ENCODE measurements around the gene PIK3C3.

The PIK3C3 gene

GRCh38 chr18:42086288-42086687 lies 131.3 kb downstream of the PIK3C3 start:
- H3K4me1 ChIP-seq (ENCODE audit: control insufficient read depth, insufficient read depth, low read length): no peaks in the 10 kb centered on the region
- H3K36me3 ChIP-seq (ENCODE audit: control insufficient read depth, insufficient read depth, low read length): no peaks in the 10 kb centered on the region
- no peak overlapping the region for H3K9ac ChIP-seq (ENCODE audit: low read depth, low read length)
- H3K9me3 ChIP-seq (ENCODE audit: control insufficient read depth, insufficient read depth, low read length): no peaks in the 10 kb centered on the region
- H3K4me3 ChIP-seq (ENCODE audit: low read depth, low read length): no peak overlapping the region
- no peaks in the 10 kb centered on the region for H3K27me3 ChIP-seq (ENCODE audit: control insufficient read depth, insufficient read depth, low read length)

GRCh38 chr18:42087235-42087634 lies 132.2 kb downstream of the PIK3C3 start:
- Histone ChIP-seq H3K4me3 (ENCODE audit: low read depth, low read length) (no peak overlapping the region), H3K27me3 (ENCODE audit: control insufficient read depth, insufficient read depth, low read length) (no peaks in the 10 kb centered on the region), H3K9ac (ENCODE audit: low read depth, low read length) (no peak overlapping the region), H3K9me3 (ENCODE audit: control insufficient read depth, insufficient read depth, low read length) (no peaks in the 10 kb centered on the region), H3K36me3 (ENCODE audit: control insufficient read depth, insufficient read depth, low read length) (no peaks in the 10 kb centered on the region), H3K4me1 (ENCODE audit: control insufficient read depth, insufficient read depth, low read length) (no peaks in the 10 kb centered on the region)

DNA sequence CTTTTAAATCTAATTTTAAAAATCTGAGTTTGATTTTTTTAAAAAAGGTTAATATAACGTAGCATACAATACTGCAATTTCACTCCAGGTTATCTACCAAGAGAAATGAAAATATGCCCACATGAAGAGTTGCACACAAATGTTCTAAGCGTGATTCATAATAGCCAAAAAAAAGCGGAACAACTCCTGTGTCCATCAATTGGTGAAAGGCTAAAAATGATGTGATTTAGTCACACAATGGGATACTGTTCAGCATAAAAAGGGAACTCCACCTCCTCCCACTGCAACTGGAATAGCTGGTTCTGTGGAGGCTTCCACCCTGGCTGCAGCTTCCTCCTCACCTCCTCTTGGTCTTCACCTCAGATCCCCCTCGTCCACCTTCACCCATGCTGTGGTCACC lies 132.8 kb downstream of the PIK3C3 start:
- H3K27me3 ChIP-seq (ENCODE audit: control insufficient read depth, insufficient read depth, low read length): no peaks in the 10 kb centered on the region
- no peak overlapping the region for H3K4me3 ChIP-seq (ENCODE audit: low read depth, low read length)
- H3K9ac ChIP-seq (ENCODE audit: low read depth, low read length): no peak overlapping the region
- no peaks in the 10 kb centered on the region for H3K36me3 ChIP-seq (ENCODE audit: control insufficient read depth, insufficient read depth, low read length)
- no peaks in the 10 kb centered on the region for H3K4me1 ChIP-seq (ENCODE audit: control insufficient read depth, insufficient read depth, low read length)
- H3K9me3 ChIP-seq (ENCODE audit: control insufficient read depth, insufficient read depth, low read length): no peaks in the 10 kb centered on the region

DNA sequence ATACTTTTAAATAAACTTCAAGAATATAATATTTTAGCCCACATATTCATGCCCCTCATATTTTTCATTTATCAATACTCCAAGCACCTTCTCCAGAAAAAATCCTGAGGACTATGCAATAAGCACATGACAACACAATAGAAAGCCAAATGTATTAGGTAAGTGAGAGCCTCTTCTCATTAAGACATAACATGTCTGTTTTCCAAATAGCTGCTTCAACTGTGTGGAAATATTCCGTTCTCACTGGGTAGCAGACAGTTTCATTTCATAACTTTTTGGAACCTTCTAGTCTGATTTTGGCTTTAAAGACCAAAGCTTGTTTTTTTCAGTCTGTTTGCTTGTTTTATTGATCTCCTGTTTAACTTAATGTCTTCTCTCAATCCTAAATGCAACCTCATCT lies 137.8 kb downstream of the PIK3C3 start:
- Histone ChIP-seq H3K9me3 (ENCODE audit: control insufficient read depth, insufficient read depth, low read length) (no peaks in the 10 kb centered on the region), H3K4me3 (ENCODE audit: low read depth, low read length) (no peak overlapping the region), H3K36me3 (ENCODE audit: control insufficient read depth, insufficient read depth, low read length) (no peaks in the 10 kb centered on the region), H3K9ac (ENCODE audit: low read depth, low read length) (no peak overlapping the region), H3K4me1 (ENCODE audit: control insufficient read depth, insufficient read depth, low read length) (no peaks in the 10 kb centered on the region), H3K27me3 (ENCODE audit: control insufficient read depth, insufficient read depth, low read length) (no peaks in the 10 kb centered on the region)

DNA sequence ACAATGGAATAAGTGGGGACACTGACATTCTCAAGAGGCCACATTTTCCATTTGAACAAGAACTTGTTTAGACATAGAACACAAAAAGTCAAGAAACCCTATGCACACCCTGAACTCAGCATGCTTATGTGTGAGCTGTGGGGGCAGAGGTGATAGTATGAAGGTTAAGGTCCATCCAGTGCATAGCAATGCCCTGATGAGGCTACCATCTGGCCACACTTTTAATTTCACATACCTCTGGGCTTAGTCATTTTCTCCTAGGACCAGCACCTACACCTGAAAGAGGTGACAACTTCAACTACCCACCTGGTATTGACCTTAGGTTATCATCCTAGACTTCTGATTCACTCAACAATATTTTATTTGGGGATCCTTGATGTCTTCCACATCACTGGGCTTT lies 139.8 kb downstream of the PIK3C3 start:
- Histone ChIP-seq H3K36me3 (ENCODE audit: control insufficient read depth, insufficient read depth, low read length) (no peaks in the 10 kb centered on the region), H3K9ac (ENCODE audit: low read depth, low read length) (no peak overlapping the region), H3K4me3 (ENCODE audit: low read depth, low read length) (no peak overlapping the region), H3K9me3 (ENCODE audit: control insufficient read depth, insufficient read depth, low read length) (no peaks in the 10 kb centered on the region), H3K27me3 (ENCODE audit: control insufficient read depth, insufficient read depth, low read length) (no peaks in the 10 kb centered on the region), H3K4me1 (ENCODE audit: control insufficient read depth, insufficient read depth, low read length) (no peaks in the 10 kb centered on the region)

- Histone ChIP-seq H3K4me3 (ENCODE audit: low read depth, low read length) (no peak overlapping the region), H3K27me3 (ENCODE audit: control insufficient read depth, insufficient read depth, low read length) (no peaks in the 10 kb centered on the region), H3K36me3 (ENCODE audit: control insufficient read depth, insufficient read depth, low read length) (no peaks in the 10 kb centered on the region), H3K9me3 (ENCODE audit: control insufficient read depth, insufficient read depth, low read length) (no peaks in the 10 kb centered on the region), H3K9ac (ENCODE audit: low read depth, low read length) (no peak overlapping the region), H3K4me1 (ENCODE audit: control insufficient read depth, insufficient read depth, low read length) (no peaks in the 10 kb centered on the region)
Measured at GRCh38 chr18:42095732-42096377, 140.8 kb downstream of the PIK3C3 start.

DNA sequence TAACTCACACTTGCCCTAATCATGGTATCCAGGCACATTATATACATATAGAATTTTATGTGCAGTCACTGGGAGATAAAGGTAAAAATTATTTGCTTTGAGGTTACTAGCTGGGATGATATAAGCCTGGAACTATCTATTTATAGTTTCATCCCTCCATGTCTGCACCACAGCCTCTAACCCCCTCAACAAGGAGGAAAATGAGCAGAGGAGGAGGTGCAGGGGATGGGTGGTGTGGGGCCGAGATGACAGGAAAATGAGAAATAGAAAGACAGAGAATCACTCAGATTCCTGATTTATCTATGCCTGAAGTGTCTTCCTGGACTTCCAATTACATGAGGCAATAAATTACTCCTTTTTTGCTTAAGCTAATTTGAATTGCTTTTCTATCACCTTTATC lies 145.2 kb downstream of the PIK3C3 start:
- no peaks in the 10 kb centered on the region for H3K36me3 ChIP-seq (ENCODE audit: control insufficient read depth, insufficient read depth, low read length)
- no peak overlapping the region for H3K9ac ChIP-seq (ENCODE audit: low read depth, low read length)
- no peaks in the 10 kb centered on the region for H3K9me3 ChIP-seq (ENCODE audit: control insufficient read depth, insufficient read depth, low read length)
- no peaks in the 10 kb centered on the region for H3K27me3 ChIP-seq (ENCODE audit: control insufficient read depth, insufficient read depth, low read length)
- no peak overlapping the region for H3K4me3 ChIP-seq (ENCODE audit: low read depth, low read length)
- no peaks in the 10 kb centered on the region for H3K4me1 ChIP-seq (ENCODE audit: control insufficient read depth, insufficient read depth, low read length)

DNA sequence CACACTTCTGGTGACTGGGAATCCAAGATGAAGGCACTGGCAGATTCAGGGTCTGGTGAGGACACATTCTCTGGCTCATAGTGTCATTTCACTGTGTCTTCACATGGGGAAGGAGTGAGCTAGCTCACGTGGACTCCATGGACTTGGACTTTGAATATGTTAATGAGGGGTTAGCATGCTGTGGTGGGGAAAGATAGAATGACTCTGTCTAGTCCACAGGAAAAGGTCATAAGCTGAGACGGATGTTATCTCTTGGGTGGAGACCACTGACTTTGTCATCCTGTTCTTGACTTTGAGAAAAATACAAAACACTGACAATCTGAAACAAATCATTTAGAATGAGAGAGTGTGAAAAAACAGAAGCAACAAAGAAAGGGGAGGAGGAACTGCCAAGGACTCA lies 145.9 kb downstream of the PIK3C3 start:
- Histone ChIP-seq H3K27me3 (ENCODE audit: control insufficient read depth, insufficient read depth, low read length) (no peaks in the 10 kb centered on the region), H3K36me3 (ENCODE audit: control insufficient read depth, insufficient read depth, low read length) (no peaks in the 10 kb centered on the region), H3K4me3 (ENCODE audit: low read depth, low read length) (no peak overlapping the region), H3K9ac (ENCODE audit: low read depth, low read length) (no peak overlapping the region), H3K9me3 (ENCODE audit: control insufficient read depth, insufficient read depth, low read length) (no peaks in the 10 kb centered on the region), H3K4me1 (ENCODE audit: control insufficient read depth, insufficient read depth, low read length) (no peaks in the 10 kb centered on the region)

DNA sequence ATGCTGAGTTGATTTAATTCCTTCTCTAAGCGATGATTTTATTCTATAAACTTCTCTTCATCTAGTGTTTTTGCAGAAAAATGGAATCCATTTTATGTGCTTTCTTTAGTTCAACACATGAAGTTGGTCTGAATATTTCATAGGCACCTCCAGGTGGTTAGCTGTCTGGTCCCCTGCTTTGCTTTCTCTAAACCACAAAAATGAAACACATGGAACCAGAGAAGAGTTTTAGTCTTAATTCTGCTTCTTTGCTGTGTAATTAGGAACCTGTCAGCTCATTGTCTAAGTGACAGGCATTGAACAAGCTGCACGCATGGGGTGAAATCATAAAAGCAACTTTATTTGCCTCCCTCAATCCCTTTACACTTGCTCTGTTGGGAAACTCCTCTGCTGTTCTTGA lies 150.4 kb downstream of the PIK3C3 start:
- Histone ChIP-seq H3K9me3 (ENCODE audit: control insufficient read depth, insufficient read depth, low read length) (no peaks in the 10 kb centered on the region), H3K36me3 (ENCODE audit: control insufficient read depth, insufficient read depth, low read length) (no peaks in the 10 kb centered on the region), H3K4me1 (ENCODE audit: control insufficient read depth, insufficient read depth, low read length) (peaks cover 4% of the 10 kb centered on the region), H3K9ac (ENCODE audit: low read depth, low read length) (no peak overlapping the region), H3K4me3 (ENCODE audit: low read depth, low read length) (no peak overlapping the region), H3K27me3 (ENCODE audit: control insufficient read depth, insufficient read depth, low read length) (no peaks in the 10 kb centered on the region)

GRCh38 chr18:42106784-42107183 lies 151.8 kb downstream of the PIK3C3 start:
- no peak overlapping the region for H3K4me3 ChIP-seq (ENCODE audit: low read depth, low read length)
- no peaks in the 10 kb centered on the region for H3K27me3 ChIP-seq (ENCODE audit: control insufficient read depth, insufficient read depth, low read length)
- H3K9ac ChIP-seq (ENCODE audit: low read depth, low read length): no peak overlapping the region
- peaks cover 4% of the 10 kb centered on the region for H3K4me1 ChIP-seq (ENCODE audit: control insufficient read depth, insufficient read depth, low read length)
- no peaks in the 10 kb centered on the region for H3K36me3 ChIP-seq (ENCODE audit: control insufficient read depth, insufficient read depth, low read length)
- H3K9me3 ChIP-seq (ENCODE audit: control insufficient read depth, insufficient read depth, low read length): no peaks in the 10 kb centered on the region

DNA sequence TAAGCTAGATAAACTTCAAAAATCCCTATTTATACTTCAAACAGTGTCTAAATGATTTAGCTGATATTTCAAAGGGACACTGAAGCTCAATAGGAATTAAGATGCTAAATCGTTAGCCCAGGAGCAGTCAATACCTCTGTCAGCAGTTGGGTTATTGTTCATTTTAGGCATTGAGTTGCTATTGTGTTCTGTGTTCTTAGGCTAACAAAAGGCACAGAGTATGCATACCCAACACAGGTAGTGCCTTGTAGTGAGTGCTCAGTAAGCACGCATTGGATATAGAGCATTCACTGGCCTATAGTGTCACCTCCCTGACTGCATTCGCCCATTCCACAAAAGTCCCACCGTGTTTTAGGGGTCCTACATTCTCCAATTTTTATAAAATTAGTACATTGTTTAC lies 152.3 kb downstream of the PIK3C3 start:
- H3K36me3 ChIP-seq (ENCODE audit: control insufficient read depth, insufficient read depth, low read length): no peaks in the 10 kb centered on the region
- peaks cover 4% of the 10 kb centered on the region for H3K4me1 ChIP-seq (ENCODE audit: control insufficient read depth, insufficient read depth, low read length)
- H3K27me3 ChIP-seq (ENCODE audit: control insufficient read depth, insufficient read depth, low read length): no peaks in the 10 kb centered on the region
- H3K9ac ChIP-seq (ENCODE audit: low read depth, low read length): no peak overlapping the region
- H3K9me3 ChIP-seq (ENCODE audit: control insufficient read depth, insufficient read depth, low read length): no peaks in the 10 kb centered on the region
- H3K4me3 ChIP-seq (ENCODE audit: low read depth, low read length): no peak overlapping the region

DNA sequence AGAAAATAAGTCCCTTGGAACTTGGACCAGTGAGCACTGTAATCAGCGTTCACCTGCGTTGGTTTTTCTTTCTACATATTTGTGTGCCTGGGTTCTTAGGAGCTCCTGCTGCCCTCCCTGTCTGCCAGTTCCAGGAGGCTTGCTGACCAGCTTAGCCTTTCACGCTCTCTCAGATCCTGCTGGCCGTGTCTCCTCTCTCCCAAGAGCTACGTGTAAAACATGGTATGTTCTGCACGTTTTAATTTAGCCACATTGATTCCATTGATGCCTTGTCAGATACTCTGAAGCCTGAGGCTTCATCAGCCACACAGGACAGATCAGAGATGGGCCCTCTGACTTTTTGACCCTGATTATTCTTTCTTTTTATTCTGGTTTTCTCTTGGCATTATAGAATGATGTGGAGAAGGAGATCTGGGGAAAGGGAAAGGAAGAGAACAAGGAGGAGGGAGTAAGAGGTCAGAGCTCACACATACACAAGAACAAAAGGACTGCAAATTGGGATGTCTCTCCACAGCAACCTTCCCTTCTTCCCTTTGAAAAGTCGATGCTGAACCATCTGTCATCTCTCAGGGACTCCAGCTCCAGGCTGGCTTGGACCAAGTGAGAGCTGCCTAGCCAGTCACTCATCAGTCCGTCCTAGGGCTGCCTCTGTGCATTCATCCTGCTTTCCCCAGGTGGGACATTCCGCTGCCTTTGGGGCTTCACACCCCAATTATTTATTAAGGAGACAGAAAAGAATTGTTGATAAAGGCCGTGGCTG lies 152.8 kb downstream of the PIK3C3 start:
- peaks cover 4% of the 10 kb centered on the region for H3K4me1 ChIP-seq (ENCODE audit: control insufficient read depth, insufficient read depth, low read length)
- no peaks in the 10 kb centered on the region for H3K36me3 ChIP-seq (ENCODE audit: control insufficient read depth, insufficient read depth, low read length)
- no peaks in the 10 kb centered on the region for H3K27me3 ChIP-seq (ENCODE audit: control insufficient read depth, insufficient read depth, low read length)
- H3K4me3 ChIP-seq (ENCODE audit: low read depth, low read length): no peak overlapping the region
- H3K9ac ChIP-seq (ENCODE audit: low read depth, low read length): no peak overlapping the region
- no peaks in the 10 kb centered on the region for H3K9me3 ChIP-seq (ENCODE audit: control insufficient read depth, insufficient read depth, low read length)
